Suppressor macrophage treated with lipopolysaccharide for 1 hour (primary cell): Measurements from ENCODE around the gene STRAP.

Experiments used
- DNase-seq, 3 donors: peaks; one replicate each; pipeline ENCODE4 v3.0.0-alpha.2; 2020 to 2022

STRAP gene, protein sequence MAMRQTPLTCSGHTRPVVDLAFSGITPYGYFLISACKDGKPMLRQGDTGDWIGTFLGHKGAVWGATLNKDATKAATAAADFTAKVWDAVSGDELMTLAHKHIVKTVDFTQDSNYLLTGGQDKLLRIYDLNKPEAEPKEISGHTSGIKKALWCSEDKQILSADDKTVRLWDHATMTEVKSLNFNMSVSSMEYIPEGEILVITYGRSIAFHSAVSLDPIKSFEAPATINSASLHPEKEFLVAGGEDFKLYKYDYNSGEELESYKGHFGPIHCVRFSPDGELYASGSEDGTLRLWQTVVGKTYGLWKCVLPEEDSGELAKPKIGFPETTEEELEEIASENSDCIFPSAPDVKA

DNA sequence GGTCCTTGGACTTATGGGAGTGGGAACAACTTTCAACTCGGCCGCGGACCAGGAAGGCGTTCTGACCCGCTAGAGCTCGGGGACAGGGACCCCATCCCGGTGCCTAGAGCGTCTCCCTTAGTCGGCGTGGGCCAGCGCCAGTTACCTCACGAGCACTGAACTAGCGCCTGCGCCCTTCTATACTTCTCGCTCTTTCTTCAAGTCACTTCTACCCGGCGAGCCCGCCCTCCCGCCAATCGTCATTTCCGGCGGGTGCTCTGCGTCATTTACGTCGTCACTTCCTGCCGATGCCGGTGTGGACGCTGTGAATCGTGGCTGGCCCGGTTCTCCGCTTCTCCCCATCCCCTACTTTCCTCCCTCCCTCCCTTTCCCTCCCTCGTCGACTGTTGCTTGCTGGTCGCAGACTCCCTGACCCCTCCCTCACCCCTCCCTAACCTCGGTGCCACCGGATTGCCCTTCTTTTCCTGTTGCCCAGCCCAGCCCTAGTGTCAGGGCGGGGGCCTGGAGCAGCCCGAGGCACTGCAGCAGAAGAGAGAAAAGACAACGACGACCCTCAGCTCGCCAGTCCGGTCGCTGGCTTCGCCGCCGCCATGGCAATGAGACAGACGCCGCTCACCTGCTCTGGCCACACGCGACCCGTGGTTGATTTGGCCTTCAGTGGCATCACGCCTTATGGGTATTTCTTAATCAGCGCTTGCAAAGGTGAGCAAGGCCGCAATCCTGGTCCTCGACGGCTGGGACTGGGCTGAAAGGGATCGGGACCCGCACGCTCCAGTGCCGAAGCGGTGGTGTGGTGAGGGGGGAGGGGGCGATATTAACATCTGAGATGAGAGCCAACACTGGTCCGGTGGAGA lies at the start of gene STRAP:
STRAP (plus strand) TSS at position 270 of the 854 bp plus-strand sequence; CDS start at position 591, 321 bp downstream.
- peak; percentile 97 to 99 (median 98) for DNase-seq

DNA sequence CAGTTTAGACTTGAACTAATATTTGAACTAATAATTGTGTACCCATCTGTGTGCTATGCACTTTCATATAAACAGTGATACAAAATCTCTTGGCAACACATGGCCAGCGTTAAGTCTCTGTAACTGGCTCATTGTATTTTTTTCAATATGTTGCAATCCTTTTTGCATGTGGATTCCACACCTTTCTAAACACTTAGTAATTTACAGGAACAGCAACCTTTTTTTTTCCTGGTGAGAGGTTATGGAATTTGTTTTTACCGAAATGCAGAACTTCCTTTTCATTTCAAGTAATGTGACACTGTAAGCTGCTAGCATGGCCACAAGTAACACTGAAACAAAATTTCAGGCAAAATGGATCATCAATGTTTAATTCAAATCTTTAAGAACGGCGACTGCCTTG lies 47.6 kb upstream of the STRAP start:
- no peak for DNase-seq

DNA sequence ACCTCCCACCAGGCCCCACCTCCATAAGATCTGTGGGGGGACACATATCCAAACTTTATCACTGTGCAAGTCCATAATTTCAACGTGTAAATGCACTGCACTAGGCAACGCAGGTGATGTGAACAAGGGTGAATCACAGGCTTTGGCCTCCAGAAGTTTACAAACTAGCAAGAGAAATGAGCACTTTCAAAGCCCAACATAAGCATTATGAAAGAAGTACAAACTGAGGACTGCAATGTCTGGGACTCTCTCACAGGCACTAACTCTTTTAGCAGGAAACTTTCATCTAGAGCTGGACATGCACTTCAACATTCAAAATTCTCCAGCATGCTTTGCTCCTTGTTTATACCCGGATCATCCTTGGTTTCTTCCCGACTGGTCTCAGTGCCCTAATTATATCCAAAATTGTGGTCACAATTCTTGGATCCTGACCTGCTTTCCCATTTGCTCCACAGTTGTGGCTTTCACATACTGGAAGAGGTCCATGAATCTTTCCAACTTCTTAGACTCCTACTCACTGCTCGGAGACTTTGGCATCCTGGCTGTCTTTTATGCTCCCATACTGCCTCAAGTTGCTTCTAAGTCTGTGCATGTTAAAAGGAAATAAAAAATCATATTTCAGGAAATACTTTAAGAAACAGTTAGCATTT lies 44.9 kb upstream of the STRAP start:
- no peak for DNase-seq

DNA sequence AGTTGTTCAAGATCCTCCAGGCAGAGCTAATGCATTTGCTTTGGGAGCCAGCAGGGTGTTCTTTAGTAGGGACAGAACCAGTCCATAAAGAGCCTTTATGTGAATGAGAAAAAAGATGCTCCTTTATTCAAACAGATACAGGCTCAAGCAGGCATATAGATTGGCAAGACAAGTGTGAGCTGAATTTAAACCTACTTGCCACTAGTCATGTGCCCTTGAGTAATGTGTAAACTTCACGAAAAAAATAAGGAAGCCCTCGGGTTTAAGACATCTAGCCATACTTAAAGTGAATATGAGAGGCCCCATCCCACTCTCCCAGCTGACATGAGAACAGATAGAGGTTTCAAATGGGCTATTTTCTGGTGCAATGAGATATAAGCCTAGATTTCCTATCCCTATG lies 43.1 kb upstream of the STRAP start:
- DNase-seq: peak; percentile 55 to 65 (median 64)

DNA sequence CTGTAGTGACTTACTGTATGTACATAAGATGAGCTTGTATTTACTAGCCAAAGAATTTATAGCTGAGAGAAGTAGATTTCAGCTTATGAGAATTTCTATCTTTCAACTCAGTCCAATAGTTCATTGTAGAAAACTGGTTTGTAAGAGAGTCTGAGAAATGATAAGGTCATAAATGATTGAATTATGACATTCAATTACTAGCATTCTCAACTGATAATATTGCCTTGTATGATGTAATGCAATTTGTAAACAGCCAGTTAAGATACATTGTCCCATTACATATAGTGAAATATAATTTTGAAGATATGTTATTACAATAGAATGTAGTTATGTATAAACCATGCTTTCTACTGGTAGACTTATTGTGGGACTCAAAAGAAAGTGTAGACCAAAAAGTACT lies 42.5 kb upstream of the STRAP start:
- no peak for DNase-seq

DNA sequence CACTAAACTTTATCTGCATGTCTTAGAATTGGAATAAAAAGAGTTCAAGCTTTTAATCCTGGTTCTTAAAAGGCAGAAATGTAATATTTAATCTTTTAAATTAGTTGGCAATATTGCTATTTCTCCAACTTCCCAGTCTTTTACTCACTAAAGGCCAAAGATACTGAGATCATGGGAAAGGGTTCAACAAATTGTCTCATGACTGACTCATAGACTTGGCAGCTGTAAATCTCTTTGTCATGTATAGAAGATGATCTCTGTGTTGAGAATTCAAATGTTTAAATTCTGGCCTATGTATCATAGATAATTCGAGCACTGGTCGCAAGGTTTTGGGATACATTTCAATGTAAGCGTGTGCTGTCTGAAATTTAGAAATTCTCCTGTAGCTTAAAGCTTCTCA lies 40.1 kb upstream of the STRAP start:
- peak in 2 of 3 donors; percentile 26 to 27 for DNase-seq

DNA sequence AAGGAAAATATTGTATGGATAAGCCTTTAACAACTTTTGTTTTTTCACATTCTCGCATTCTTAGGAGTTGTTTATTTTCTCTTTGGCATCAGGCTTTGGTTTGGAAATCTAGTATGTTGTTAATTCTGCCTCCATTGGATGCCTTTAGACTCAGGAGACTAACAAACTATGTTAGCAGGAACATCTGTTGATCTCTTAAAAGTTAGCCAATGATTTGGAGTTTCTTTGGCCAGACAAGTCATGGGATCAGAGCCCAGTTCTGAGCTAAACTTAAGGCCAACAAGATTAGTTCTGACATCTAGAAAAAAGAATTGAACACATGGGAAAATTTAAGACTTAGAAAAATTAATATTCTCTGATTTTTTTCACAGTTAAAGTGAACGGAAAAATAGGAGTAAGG lies 35.3 kb upstream of the STRAP start:
- no peak for DNase-seq

DNA sequence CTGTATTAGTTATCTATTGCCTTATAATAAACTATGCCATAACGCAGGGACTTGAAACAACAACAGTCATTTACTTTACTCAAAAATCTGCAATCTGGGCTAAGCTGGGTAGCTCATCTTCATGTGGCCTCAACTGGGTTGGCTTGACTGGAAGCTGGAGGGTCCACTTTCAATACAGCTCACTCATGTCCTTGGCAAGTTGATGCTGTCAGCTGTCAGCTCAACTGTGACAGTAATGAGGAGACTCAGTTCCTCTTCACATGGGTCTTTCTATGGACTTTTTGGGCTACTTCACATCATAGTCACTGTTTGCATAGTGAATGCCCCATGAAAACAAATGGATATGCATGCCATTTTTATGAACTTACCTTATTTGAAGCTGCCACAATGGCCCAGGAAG lies 33.6 kb upstream of the STRAP start:
- DNase-seq: no peak

DNA sequence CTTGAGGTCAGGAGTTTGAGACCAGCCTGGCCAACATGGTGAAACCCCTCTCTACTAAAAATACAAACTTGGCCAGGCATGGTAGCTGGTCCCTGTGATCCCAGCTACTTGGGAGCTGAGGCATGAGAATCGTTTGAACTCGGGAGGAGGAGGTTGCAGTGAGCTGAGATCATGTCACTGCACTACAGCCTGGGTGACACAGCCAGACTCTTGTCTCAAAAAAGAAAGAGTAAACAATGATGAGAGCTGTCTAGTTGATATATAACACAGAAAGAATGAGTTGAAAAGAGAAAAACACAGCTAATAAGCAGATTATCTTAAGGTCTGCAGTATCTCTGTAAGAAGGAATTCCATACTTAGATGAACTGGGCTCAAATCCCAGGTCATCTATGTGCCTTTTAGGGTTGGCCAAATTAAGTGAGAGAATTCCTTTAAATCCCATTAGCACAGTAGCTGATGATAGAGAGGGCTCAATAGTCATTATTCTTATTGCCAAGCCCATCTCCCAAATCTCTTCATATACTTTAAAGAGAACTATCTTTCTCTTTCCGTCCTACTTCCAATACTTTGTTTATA lies 31.1 kb upstream of the STRAP start:
- no peak for DNase-seq

DNA sequence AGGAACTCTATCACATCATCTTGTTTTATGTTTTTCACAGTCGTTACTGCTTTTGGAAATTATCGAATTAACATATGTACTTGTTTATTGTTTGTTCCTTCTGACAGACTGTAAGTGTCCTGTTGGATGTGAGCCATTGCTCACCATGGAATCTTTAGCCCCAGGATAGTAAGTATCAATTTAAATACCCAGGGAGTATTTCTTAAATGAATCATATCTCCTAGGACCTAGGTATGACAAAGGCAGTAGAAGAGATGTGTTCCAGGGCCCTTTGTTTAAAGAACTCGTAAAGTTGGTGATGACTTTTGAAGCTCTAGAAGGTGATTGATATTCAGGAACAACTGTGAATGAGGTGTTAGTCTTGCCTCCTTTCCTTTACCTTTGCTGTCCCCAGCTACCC lies 30.3 kb upstream of the STRAP start:
- no peak for DNase-seq

DNA sequence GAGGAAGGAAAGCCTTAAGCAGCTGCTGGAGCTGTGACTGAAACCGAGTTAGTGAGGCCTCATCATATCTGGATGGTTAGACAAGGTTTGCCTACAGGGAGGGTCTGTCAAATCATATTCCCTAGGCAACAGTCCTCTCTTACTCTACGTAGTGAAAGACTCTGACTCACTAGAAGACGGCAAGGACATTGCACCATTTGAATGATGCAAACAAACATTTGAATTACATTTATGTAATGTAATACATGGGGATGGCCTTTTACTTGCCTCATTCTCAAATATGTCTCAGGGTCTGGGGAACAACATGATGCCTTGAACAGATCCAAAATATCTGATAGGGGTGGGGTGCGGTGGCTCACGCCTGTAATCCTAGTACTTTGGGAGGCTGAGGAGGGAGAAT lies 29.8 kb upstream of the STRAP start:
- DNase-seq: peak in 2 of 3 donors; percentile 29 to 38

DNA sequence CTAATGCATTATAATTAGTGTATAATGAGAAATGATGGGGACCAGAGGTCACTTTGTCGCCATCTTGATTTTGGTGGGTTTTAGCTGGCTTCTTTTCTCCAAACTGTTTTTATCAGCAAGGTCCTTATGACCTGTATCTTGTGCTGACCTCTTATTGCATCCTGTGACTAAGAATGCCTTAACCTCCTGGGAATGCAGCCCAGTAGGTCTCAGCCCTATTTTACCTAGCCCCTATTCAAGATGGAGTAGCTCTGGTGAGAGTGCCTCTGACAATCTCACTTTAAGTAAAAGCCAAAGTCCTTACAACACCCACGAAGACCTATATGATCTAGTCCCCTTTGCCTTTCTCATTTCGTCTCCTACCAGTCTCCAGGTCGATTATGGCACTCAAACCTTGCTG lies 28.3 kb upstream of the STRAP start:
- no peak for DNase-seq

DNA sequence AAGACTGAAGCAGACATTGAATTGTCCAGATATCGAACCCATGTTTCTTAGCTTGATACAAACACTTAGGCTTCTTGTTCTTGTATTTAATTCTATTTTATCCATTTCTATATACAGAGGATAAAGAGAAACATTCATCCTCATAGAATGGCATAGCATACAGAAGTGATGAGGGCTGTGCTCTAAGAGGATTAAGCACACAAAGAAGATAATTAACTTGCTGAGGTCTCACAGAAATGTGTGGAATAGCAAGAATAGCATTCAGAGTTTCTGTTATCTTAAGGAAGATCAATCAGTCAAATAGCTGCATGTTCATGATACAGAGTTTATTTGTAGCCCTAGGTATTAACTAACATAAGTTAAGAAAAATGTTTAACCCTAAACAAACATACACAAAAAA lies 27.3 kb upstream of the STRAP start:
- DNase-seq: no peak

DNA sequence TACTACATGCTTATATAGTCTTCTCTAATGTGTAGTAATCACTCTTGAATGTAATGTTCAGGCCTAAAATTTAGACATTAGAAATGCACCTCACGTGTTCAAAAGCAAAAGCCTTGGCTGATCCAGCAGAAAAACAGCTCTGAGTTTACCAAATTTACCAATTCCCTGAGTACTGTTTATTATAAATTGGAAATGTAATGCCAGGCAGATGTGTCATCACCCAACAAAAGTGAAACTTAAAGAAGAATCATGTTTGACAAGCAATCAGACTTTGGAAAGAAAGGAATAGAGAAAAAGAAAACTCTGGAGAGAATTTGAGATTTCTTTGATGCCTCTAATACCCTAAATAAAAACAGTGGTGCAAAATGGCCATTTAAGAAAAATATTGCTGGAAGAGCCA lies 26.5 kb upstream of the STRAP start:
- DNase-seq: peak; percentile 6 to 49 (median 11)

DNA sequence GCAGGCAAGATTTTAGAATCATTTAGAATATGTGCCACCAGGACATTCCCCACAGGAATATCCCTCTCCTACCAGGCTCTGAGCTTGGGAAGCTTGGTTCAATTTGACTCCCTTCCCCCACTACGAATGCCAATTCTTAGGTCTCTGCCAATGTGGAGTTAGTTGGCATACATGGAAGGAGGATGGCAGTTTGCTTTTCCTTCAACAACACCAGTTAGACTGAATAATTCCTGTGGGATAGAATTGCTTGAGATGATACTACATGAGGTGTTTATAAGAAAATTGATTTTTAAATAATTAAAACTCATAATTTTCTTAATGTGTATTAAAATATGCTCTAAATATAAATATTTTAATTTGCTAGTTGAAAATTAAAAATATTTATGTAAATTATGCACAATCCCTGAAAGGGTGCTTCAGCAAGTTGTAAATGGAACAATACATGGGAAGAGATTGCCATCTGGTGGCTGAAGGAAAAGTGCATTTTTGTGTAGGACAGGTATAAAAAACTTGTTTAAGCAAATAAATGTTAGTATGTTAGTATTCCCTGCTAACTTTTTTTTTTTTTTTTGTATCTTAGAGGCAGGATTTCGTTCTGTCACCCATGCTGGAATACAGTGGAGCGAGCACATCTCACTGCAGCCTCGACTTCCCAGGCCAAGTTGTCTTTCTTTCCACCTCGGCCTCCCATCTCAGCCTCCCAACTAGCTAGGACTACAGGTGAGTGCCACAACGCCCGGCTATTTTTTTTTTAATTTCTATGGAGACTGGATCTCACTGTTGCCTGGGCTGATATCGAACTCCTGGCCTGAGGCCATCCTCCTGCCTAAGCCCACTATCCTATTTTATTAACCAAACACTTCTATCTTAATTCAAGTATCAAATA lies 25.8 kb upstream of the STRAP start:
- peak; percentile 69 to 86 (median 85) for DNase-seq

DNA sequence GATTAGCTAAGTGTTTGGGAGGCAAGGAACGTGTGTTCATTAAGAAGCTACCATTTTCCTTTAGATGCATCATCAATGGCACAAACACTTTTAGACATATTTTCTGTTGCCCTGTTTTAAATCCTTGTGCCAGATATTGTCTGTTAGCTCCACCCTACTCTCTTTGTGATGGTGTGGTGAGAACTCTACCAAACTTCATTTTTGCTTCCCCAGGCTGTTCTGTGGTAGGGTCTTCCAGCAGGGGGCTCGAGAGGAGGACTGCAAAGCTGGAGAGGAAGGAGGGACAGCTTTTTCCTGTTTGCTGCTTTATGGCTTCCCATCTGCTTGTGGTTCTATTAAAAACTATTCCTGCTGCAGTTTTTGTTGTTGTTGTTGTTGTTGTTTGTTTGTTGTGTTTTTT lies 23.8 kb upstream of the STRAP start:
- DNase-seq: no peak

DNA sequence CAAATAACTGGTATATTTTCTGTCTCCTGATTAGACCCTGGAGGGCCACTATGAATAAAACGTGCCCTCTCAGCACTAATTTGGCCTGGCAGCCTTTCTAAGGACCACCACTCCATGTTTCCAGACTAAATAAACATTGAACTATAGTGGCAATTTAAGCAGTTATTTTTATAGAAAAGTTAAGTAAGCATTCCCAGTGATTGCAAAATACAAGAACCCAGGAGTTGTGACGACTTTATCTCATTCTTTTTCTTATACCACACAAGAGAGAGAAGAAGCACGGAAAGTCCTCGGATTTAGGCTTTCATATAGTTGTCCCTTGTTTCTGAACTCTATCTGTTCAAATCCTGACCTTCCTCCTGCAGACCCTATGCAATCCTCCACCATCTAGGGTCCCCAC lies 23.1 kb upstream of the STRAP start:
- no peak for DNase-seq

DNA sequence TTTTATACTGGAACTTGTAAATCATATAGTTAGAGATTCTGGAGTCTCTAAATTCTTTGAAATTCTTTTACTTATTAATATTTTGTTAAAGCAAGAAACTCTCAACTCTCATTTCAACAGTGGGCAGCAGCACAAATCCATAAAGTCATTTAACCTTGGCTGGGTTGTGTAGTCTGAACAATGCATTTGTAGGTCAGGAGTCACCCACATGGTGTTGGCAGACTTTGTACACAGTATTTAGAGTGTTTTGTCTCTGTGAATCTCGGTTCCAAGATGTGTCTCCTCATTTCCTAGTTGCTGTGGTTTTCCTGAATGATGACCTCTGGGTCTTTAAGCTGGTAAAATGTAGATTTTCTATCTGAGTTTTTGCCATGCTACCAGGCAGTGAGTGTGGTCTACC lies 20.8 kb upstream of the STRAP start:
- DNase-seq: no peak

DNA sequence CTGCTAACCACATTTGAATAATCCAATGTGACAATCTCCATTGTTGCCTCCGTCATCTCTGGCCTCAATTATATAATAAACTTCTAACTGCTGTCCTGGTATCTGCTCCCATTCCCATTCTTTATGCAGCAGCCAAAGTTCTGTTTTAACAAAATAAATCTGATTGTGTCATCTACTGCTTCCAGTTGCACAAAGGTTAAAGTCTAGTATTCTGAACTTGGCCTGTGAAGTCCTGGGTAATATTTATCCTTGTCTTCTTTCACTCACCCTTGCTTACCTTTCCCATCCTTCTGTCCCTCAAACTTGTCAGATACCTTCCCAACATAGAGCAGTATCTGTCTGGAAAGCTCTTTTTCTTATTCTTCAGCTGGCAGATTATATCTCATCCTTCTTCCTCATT lies 19.3 kb upstream of the STRAP start:
- DNase-seq: no peak

DNA sequence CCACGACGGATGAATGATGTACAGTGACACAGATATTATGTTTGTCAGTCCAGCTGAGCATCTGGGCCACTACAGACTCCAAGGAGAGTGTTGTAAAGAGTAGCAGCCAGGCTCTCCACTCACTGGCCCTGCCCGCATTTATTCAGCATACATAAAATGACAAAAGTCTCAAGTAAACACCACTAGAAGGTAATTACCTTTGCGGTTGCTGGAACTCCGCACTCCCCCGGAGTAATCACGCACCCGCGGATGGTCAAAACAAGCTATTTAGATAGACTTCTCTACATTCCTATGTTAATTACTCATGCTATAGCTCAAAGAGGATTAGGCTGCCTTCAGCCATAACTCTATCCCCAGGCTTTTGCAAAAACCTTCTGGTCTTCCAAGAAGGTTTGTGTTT lies 18.8 kb upstream of the STRAP start:
- DNase-seq: no peak

DNA sequence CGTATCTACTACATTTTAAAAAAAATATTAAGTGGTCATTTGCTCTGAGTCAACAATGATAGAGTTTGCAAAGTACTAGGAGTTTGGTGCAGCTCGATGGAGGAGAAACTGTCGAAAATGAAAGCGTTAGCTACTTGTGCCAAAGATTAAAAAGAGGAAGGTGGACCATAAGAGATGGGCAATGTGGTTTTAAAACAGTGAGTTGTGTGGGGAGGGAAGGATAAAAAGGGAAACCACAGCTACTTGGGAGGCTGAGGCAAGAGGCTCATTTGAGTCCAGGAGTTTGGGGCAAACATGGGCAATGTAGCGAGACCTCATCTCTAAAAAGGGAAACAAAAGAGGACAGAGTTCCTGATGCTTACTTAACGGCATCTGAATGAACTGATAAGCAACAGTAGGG lies 18.2 kb upstream of the STRAP start:
- peak; percentile 55 to 80 (median 67) for DNase-seq

DNA sequence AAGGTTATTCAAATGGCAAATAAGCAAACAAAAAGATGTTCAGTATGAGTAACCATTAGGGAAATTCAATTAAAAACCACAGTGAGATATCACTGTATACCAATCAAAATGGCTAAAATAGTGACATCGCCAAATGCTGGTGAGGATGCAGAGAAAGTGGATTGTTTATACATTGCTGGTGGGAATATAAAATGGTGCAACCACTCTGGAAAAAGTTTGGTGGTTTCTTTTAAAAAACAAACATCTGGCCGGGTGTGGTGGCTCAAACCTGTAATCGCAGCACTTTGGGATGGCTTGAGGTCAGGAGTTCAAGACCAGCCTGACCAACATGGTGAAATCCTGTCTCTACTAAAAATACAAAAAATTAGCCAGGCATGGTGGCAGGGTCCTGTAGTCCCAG lies 14.0 kb upstream of the STRAP start:
- DNase-seq: no peak
